HepG2 (cell line): ENCODE measurements around the gene YIF1A. TPM values are rescaled to one million over a fixed set of nuclear protein-coding genes. Genes with fewer than 3 reads are reported as not detected.

Source experiments
- FOXJ3 ChIP-seq: sonication (generic); formaldehyde crosslinking; IDR thresholded peaks from 2 replicates; pipeline ENCODE4 v1.4.0; 2020; ENCODE audit warnings: missing genetic modification reagents, mild to moderate bottlenecking, borderline replicate concordance
- FUBP1 ChIP-seq: sonication (generic); formaldehyde crosslinking; IDR thresholded peaks from 2 replicates; pipeline ENCODE4 v1.5.1; 2020; ENCODE audit warnings: missing genetic modification reagents, mild to moderate bottlenecking, borderline replicate concordance
- GABPB1 ChIP-seq: IDR thresholded peaks from 2 replicates; pipeline ENCODE4 v1.6.1; 2016; ENCODE audit warnings: mild to moderate bottlenecking, missing genetic modification reagents, moderate library complexity, missing compliant biosample characterization
- HNRNPUL1 ChIP-seq: fragments of 200-400 bp; formaldehyde crosslinking; IDR thresholded peaks from 2 replicates; pipeline ENCODE4 v1.6.1; 2017; ENCODE audit warnings: low read depth, mild to moderate bottlenecking, low read length, moderate library complexity
- JUND ChIP-seq: sonication (generic); formaldehyde crosslinking; IDR thresholded peaks from 2 replicates; pipeline ENCODE4 v1.8.0; 2022; ENCODE audit warnings: mild to moderate bottlenecking, missing genetic modification reagents
- KMT2B ChIP-seq: IDR thresholded peaks from 2 replicates; pipeline ENCODE4 v1.6.1; 2016; ENCODE audit warnings: missing genetic modification reagents, missing compliant biosample characterization
- SNAPC2 ChIP-seq: sonication (generic); formaldehyde crosslinking; IDR thresholded peaks from 2 replicates; pipeline ENCODE4 v1.8.1; 2022; ENCODE audit warnings: mild to moderate bottlenecking, missing genetic modification reagents
- SOX5 ChIP-seq: IDR thresholded peaks from 2 replicates; pipeline ENCODE4 v1.6.1; 2016; ENCODE audit warnings: borderline replicate concordance
- ZBTB33 ChIP-seq: sonication (generic); formaldehyde crosslinking; IDR thresholded peaks from 2 replicates; pipeline ENCODE4 v1.4.0; 2020; ENCODE audit warnings: missing genetic modification reagents
- ZFP90 ChIP-seq: sonication (generic); formaldehyde crosslinking; IDR thresholded peaks from 2 replicates; pipeline ENCODE4 v1.8.0; 2022; ENCODE audit warnings: missing genetic modification reagents, mild to moderate bottlenecking, inconsistent platforms, borderline replicate concordance
- ZNF333 ChIP-seq: sonication (generic); formaldehyde crosslinking; IDR thresholded peaks from 2 replicates; pipeline ENCODE4 v1.4.0; 2020; ENCODE audit warnings: mild to moderate bottlenecking, missing genetic modification reagents, borderline replicate concordance
- ZNF33A ChIP-seq: sonication (generic); formaldehyde crosslinking; IDR thresholded peaks from 2 replicates; pipeline ENCODE4 v1.5.1; 2020; ENCODE audit warnings: missing genetic modification reagents, mild to moderate bottlenecking, moderate library complexity, borderline replicate concordance
- ZNF350 ChIP-seq: sonication (generic); formaldehyde crosslinking; IDR thresholded peaks from 2 replicates; pipeline ENCODE4 v1.4.0; 2020; ENCODE audit warnings: mild to moderate bottlenecking, low read depth, missing genetic modification reagents, borderline replicate concordance
- ZNF691 ChIP-seq: sonication (generic); formaldehyde crosslinking; IDR thresholded peaks from 2 replicates; pipeline ENCODE4 v1.4.0; 2020; ENCODE audit warnings: missing genetic modification reagents, low read depth, mild to moderate bottlenecking, borderline replicate concordance
- ZNF768 ChIP-seq: sonication (generic); formaldehyde crosslinking; IDR thresholded peaks from 2 replicates; pipeline ENCODE4 v1.4.0; 2020; ENCODE audit warnings: missing genetic modification reagents
- ZNF841 ChIP-seq: sonication (generic); formaldehyde crosslinking; IDR thresholded peaks from 2 replicates; pipeline ENCODE4 v1.8.1; 2023; ENCODE audit warnings: missing genetic modification reagents, borderline replicate concordance
- polyA plus RNA-seq, 8 experiments: library from polyadenylated mRNA; depleted of rRNA in 3 of 8; stranded (reverse) in 7 of 8; unstranded in 1 of 8; fragments of >200 nt; fragmentation: Illumina TruSeq in 4 of 8; extraction: Trizol in 4 of 8; gene quantifications; 2 replicates each; pipeline versions ENCODE4 v1.2.1 to v1.2.3, GENCODE V29; 2011 to 2016; ENCODE audit warnings: low read depth in 4 of 8, missing spikeins in 1 of 8, mixed read lengths in 1 of 8; ENCODE audit not compliant: insufficient read depth in 1 of 8
- total RNA-seq, 5 experiments: library from RNA; depleted of rRNA; stranded (reverse); fragments of >200 nt; fragmentation: Illumina TruSeq; extraction: Trizol; gene quantifications; 2 replicates each; pipeline ENCODE4 v1.2.3, GENCODE V29; 2016; ENCODE audit warnings: low read depth in 1 of 5
- TF ChIP-seq, protein P1 (sequence below): sonication (generic); formaldehyde crosslinking; IDR thresholded peaks from 2 replicates; pipeline ENCODE4 v1.4.0; 2020; ENCODE audit warnings: mild to moderate bottlenecking, missing genetic modification reagents
- TF ChIP-seq, protein P2 (sequence below): sonication (generic); formaldehyde crosslinking; IDR thresholded peaks from 2 replicates; pipeline ENCODE4 v1.8.1; 2023; ENCODE audit warnings: mild to moderate bottlenecking, moderate library complexity, missing genetic modification reagents
- TF ChIP-seq, protein P3 (sequence below): sonication (generic); formaldehyde crosslinking; IDR thresholded peaks from 2 replicates; pipeline ENCODE4 v1.9.0; 2021; ENCODE audit warnings: missing genetic modification reagents, mild to moderate bottlenecking, borderline replicate concordance

Gene YIF1A
- total and polyA plus RNA-seq, 2 of the 13 experiments (the other 11 are each of a cell fraction or from before 2014, with no cell fraction given) = 133 to 145 TPM

DNA sequence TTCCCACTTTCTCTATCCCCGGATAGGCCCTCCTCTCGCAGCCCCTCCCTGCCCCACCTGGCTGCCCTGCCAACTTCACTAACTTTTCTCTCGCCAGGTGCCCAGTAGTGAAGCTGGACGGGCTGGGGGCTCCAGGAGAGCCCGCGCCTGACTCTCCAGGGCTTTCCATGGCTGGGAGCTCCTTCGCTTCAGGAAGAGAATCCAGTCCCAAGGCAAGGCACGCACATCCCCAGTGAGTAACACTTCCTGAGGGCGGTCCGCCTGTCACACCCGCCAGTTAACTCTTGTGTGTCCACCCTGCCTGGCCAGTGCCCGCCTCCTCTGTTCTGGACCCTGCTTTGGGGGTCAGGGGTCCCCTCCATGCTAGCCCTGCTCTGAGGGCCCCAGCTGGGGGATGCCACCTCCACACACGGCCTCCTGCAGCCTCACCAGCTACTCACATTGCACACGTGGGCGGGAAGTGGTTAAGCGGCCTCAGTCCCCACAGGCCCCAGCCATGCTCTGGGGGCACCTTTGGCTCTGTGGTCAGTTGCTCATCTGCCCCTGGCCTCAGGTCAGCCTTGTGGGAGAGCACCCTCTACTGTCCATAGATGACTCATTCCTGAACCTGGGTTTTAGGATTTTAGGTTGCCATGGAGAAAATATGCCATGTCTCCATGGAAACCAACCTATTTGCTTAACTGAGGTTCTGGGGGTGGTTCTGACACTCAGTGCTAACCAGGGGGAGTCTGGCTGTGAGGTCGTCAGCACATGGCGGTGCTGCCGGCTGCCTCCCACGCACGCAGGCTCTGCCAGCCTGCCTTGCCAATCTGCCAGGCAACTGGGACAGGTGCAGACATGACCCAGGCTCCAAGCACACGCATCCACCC, 47.5 kb upstream of the YIF1A start, which contains the start of gene RIN1 (continued):
- TF ChIP-seq JUND (CRISPR knock-in tag) (0 out of 2 replicates have a peak, but pooled peaks have one; percentile 66), SNAPC2 (CRISPR knock-in tag) (0 out of 2 replicates have a peak, but pooled peaks have one; percentile 57), ZNF33A (CRISPR knock-in tag) (peak; percentile 91; the same call in 1 of the 2 replicates), SOX5 (CRISPR knock-in tag) (peak; percentile 64), HNRNPUL1 (no peak), ZNF691 (peak; percentile 88; the same call in 1 of the 2 replicates), FOXJ3 (CRISPR knock-in tag) (no peak), ZBTB33 (peak; percentile 41; the same call in 1 of the 2 replicates), FUBP1 (no peak), KMT2B (CRISPR knock-in tag) (peak; percentile 67), ZNF333 (CRISPR knock-in tag) (no peak), ZNF768 (CRISPR knock-in tag) (peak; percentile 58; the same call in 1 of the 2 replicates), ZNF350 (CRISPR knock-in tag) (peak; percentile 98), ZFP90 (CRISPR knock-in tag) (0 out of 2 replicates have a peak, but pooled peaks have one; percentile 79), GABPB1 (CRISPR knock-in tag) (peak; percentile 81), ZNF841 (no peak)
- TF ChIP-seq, protein P1, sequence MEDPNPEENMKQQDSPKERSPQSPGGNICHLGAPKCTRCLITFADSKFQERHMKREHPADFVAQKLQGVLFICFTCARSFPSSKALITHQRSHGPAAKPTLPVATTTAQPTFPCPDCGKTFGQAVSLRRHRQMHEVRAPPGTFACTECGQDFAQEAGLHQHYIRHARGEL (CRISPR knock-in tag) = no peak
- TF ChIP-seq, protein P2, sequence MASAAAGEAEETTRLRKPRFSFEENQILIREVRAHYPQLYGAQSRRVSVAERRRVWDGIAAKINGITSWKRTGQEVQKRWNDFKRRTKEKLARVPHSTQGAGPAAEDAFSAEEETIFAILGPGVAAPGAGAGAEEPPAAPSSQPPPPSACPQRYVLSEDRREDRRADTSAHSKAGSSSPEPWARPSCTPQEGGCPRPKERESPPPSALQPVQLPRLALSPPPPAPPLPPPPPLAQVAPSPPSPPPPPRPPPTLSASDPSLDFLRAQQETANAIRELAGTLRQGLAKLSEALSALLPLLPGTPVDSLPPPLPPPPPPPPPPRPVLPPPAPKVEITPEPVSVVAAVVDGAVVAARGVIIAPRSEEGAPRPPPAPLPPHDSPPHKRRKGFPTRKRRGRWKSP (CRISPR knock-in tag) = peak; percentile 89
- TF ChIP-seq, protein P3, sequence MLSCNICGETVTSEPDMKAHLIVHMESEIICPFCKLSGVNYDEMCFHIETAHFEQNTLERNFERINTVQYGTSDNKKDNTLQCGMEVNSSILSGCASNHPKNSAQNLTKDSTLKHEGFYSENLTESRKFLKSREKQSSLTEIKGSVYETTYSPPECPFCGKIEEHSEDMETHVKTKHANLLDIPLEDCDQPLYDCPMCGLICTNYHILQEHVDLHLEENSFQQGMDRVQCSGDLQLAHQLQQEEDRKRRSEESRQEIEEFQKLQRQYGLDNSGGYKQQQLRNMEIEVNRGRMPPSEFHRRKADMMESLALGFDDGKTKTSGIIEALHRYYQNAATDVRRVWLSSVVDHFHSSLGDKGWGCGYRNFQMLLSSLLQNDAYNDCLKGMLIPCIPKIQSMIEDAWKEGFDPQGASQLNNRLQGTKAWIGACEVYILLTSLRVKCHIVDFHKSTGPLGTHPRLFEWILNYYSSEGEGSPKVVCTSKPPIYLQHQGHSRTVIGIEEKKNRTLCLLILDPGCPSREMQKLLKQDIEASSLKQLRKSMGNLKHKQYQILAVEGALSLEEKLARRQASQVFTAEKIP (CRISPR knock-in tag) = no peak
